Osteoblast (primary cell): ENCODE data around the gene GRID1. TPM values are rescaled to one million over a fixed set of nuclear protein-coding genes. Genes with fewer than 3 reads are reported as not detected.

Experiments
- DNase-seq: peaks from one replicate; pipeline ENCODE4 v3.0.0; 2011; ENCODE audit warnings: low spot score, mixed read lengths; ENCODE audit not compliant: insufficient read length; ENCODE audit errors: missing footprints
- H2AFZ ChIP-seq: 2 replicates; pipeline ENCODE4 v1.6.0; 2011; ENCODE audit warnings: mild to moderate bottlenecking, low read length
- H3K27ac ChIP-seq: 2 replicates; pipeline ENCODE4 v1.5.1; 2011; ENCODE audit warnings: mild to moderate bottlenecking, low read depth, low read length, moderate library complexity
- H3K27me3 ChIP-seq: 2 replicates; pipeline ENCODE4 v1.6.0; 2012; ENCODE audit warnings: mild to moderate bottlenecking, control low read depth, inconsistent platforms, low read length, moderate library complexity; ENCODE audit not compliant: insufficient read depth
- H3K36me3 ChIP-seq: 2 replicates; pipeline ENCODE4 v1.5.1; 2011; ENCODE audit warnings: mild to moderate bottlenecking, low read length, control low read depth, moderate library complexity; ENCODE audit not compliant: insufficient read depth
- H3K4me1 ChIP-seq: 2 replicates; pipeline ENCODE4 v1.5.1; 2011; ENCODE audit warnings: mild to moderate bottlenecking, low read length, control low read depth, moderate library complexity; ENCODE audit not compliant: insufficient read depth
- H3K4me2 ChIP-seq: 2 replicates; pipeline ENCODE4 v1.6.0; 2011; ENCODE audit warnings: mild to moderate bottlenecking, low read length; ENCODE audit not compliant: insufficient read depth
- H3K4me3 ChIP-seq: fragments of 200-600 bp; sonication (generic); 3 replicates; pipeline ENCODE4 v1.5.1; 2012; ENCODE audit warnings: mild to moderate bottlenecking, low read length, inconsistent platforms; ENCODE audit not compliant: insufficient read depth
- H3K79me2 ChIP-seq: 2 replicates; pipeline ENCODE4 v1.6.0; 2012; ENCODE audit warnings: mild to moderate bottlenecking, low read length, control low read depth, inconsistent platforms; ENCODE audit not compliant: insufficient read depth
- H3K9me3 ChIP-seq: 2 replicates; pipeline ENCODE4 v1.5.1; 2011; ENCODE audit warnings: low read depth, low read length, control low read depth
- H4K20me1 ChIP-seq: 2 replicates; pipeline ENCODE4 v1.6.0; 2012; ENCODE audit warnings: mild to moderate bottlenecking, low read length, control low read depth; ENCODE audit not compliant: insufficient read depth
- total RNA-seq: library from RNA; depleted of rRNA; stranded (reverse); fragments of >200 nt; gene quantifications from 2 replicates; pipeline ENCODE4 v1.2.3, GENCODE V29; 2012
- TF ChIP-seq, protein P1 (sequence below): IDR thresholded peaks from 2 replicates; pipeline ENCODE4 v1.5.1; 2011; ENCODE audit warnings: mild to moderate bottlenecking, low read depth, low read length, moderate library complexity; ENCODE audit errors: extremely low read depth

Gene GRID1
- total RNA-seq, 1 donor = not detected

DNA sequence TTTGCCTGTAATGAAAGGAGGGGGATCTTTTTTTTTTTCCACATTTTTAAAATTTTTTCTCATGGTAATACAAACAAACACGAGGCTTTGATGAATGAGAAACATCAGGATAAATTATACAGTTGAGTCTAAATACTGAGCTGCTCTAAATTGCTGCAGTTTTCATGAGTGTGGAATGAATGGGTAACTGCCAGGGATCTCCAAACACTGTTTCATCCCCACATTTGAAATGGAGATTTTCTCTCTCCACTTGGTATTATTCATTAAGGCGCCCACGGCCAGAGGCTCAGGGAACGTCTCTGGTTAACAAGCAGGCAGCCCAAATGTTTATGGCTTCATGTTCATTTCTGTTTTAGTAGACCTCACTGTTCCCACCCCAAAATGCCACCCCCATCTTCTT lies 717.1 kb downstream of the GRID1 start:
- H3K4me2 ChIP-seq = no peak overlapping the region
- H3K4me1 ChIP-seq = no peaks in the 10 kb centered on the region
- H4K20me1 ChIP-seq = no peaks in the 10 kb centered on the region
- H3K79me2 ChIP-seq = no peaks in the 10 kb centered on the region
- H3K27me3 ChIP-seq = no peaks in the 10 kb centered on the region
- H3K36me3 ChIP-seq = no peaks in the 10 kb centered on the region
- H2AFZ ChIP-seq = no peak overlapping the region
- no peak for DNase-seq
- H3K9me3 ChIP-seq = no peaks in the 10 kb centered on the region
- TF ChIP-seq, protein P1, sequence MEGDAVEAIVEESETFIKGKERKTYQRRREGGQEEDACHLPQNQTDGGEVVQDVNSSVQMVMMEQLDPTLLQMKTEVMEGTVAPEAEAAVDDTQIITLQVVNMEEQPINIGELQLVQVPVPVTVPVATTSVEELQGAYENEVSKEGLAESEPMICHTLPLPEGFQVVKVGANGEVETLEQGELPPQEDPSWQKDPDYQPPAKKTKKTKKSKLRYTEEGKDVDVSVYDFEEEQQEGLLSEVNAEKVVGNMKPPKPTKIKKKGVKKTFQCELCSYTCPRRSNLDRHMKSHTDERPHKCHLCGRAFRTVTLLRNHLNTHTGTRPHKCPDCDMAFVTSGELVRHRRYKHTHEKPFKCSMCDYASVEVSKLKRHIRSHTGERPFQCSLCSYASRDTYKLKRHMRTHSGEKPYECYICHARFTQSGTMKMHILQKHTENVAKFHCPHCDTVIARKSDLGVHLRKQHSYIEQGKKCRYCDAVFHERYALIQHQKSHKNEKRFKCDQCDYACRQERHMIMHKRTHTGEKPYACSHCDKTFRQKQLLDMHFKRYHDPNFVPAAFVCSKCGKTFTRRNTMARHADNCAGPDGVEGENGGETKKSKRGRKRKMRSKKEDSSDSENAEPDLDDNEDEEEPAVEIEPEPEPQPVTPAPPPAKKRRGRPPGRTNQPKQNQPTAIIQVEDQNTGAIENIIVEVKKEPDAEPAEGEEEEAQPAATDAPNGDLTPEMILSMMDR = no peak
- no peak overlapping the region for H3K27ac ChIP-seq
- no peak overlapping the region for H3K4me3 ChIP-seq

DNA sequence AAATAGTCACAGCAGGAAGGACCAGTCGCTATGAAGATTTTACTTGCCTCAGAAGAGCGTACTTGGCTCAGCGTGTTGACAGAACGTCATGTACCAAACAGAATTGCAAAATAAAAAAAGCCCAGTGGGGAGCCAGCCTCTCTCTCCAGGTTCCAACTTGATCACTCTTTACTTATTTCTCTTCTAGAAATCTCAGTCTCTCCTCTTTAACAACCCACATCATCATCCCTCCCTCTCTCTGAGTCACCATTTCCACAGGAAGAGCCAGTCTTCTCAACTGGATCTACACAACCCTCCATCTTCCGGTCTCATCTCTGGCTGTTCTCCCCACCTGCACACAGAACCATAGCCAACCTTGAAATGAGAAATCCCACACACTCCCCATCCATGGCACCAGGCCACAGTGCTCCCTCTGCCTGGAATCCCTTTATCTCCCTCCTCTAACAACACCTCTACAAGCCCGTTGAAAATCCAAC lies 718.3 kb downstream of the GRID1 start:
- Histone ChIP-seq H3K79me2 (no peaks in the 10 kb centered on the region), H2AFZ (no peak overlapping the region), H3K4me1 (peaks cover under 1% of the 10 kb centered on the region), H4K20me1 (no peaks in the 10 kb centered on the region), H3K4me3 (no peak overlapping the region), H3K27ac (no peak overlapping the region), H3K36me3 (no peaks in the 10 kb centered on the region), H3K27me3 (no peaks in the 10 kb centered on the region), H3K9me3 (no peaks in the 10 kb centered on the region), H3K4me2 (no peak overlapping the region)
- no peak for DNase-seq
- TF ChIP-seq, protein P1 = no peak

GRCh38 chr10:85647741-85648140 lies 718.9 kb downstream of the GRID1 start:
- Histone ChIP-seq H3K27me3 (no peaks in the 10 kb centered on the region), H3K79me2 (no peaks in the 10 kb centered on the region), H3K27ac (no peak overlapping the region), H3K4me2 (no peak overlapping the region), H3K36me3 (no peaks in the 10 kb centered on the region), H4K20me1 (no peaks in the 10 kb centered on the region), H3K4me3 (no peak overlapping the region), H3K4me1 (peaks cover 4% of the 10 kb centered on the region), H2AFZ (no peak overlapping the region), H3K9me3 (no peaks in the 10 kb centered on the region)
- TF ChIP-seq, protein P1 = no peak
- DNase-seq = no peak

DNA sequence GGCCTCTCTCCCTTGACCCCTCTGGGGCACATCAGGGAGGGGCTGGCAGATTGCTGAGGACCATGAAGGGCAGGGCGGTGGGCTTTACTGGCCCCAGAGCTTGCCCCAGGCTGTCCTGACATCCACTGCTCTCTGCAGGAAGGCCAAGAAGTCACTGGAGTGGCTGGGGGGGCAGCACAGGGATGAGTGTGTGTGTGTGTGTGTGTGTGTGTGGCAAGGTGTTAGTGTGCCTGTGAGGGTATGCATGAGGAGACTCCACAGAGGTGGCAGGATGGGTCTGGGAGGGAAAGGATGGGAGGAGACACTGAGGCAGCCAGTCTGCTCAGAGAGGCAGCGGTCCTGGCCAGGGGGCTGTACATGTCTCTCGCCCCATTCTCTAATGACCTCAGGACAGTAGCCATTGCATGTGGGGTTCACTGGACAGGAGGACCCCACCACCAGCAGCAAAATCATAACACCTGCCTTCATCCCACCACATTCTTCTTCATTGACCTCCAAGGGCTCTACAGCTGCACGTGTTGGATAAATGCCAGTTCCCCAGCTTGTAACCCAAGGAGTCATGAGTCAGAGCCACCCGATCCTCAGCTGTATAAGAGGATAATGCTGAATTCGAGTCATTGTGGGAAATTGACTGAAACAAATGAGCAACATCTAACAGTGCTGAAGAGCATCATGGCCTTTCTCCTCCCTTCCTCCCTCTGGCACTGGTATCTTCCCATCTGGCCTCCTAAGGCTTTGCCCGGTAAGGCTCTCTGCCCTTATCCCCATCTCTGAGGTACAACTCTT lies 720.5 kb downstream of the GRID1 start:
- H4K20me1 ChIP-seq = no peaks in the 10 kb centered on the region
- no peak overlapping the region for H3K27ac ChIP-seq
- no peak overlapping the region for H3K4me2 ChIP-seq
- no peaks in the 10 kb centered on the region for H3K79me2 ChIP-seq
- H3K36me3 ChIP-seq = no peaks in the 10 kb centered on the region
- DNase-seq = no peak
- TF ChIP-seq, protein P1 = no peak
- H3K9me3 ChIP-seq = no peaks in the 10 kb centered on the region
- H2AFZ ChIP-seq = no peak overlapping the region
- H3K27me3 ChIP-seq = no peaks in the 10 kb centered on the region
- no peak overlapping the region for H3K4me3 ChIP-seq
- peaks cover 4% of the 10 kb centered on the region for H3K4me1 ChIP-seq
